GM18868 (cell line): Measurements from ENCODE around the gene TENM4.

Experiments
- ATAC-seq: cut with Tn5 transposase; IDR thresholded peaks from one replicate; pipeline ENCODE4 v1.9.1; 2021; ENCODE audit warnings: mild to moderate bottlenecking, moderate library complexity; ENCODE audit not compliant: unreplicated experiment

TENM4 gene

DNA sequence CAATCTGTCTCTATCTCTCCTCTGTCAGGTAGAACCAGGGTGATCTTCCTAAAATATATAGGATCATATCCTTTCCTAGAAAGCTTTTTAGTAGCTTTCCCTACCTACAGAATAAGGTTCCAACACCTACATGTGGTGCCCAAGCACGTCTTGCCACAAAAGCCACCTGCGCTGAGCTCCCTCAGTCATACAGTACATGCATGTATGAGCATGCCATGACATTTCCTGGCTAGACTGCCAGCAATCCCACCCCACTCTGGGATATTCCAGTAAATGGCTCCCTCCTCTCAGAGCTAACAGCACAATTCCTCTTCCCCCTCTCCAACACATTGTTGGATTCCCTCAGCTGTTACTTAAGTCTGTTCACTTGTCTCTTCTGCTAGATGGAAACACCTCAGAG lies 398.0 kb downstream of the TENM4 start:
- ATAC-seq = no peak

DNA sequence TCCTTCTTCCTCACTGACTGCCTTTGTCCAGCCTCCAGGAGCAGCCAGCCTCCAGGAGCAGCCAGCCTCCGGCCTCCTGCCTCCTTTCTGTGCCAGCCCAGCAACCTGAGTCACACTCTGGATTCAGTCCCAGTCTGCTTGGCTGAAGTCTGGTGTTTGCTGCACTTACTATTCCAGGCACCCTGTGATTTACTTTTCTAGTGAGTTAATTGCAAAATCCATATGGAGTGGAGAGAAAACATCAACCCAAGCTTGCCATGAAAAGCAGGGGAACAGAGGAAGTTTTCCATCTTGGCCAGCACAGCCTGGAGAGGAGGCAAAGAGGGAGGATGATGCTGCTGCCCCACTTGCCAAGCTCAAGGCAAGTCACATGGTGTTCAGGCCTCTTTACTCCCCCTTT lies 400.5 kb downstream of the TENM4 start:
- no peak for ATAC-seq

DNA sequence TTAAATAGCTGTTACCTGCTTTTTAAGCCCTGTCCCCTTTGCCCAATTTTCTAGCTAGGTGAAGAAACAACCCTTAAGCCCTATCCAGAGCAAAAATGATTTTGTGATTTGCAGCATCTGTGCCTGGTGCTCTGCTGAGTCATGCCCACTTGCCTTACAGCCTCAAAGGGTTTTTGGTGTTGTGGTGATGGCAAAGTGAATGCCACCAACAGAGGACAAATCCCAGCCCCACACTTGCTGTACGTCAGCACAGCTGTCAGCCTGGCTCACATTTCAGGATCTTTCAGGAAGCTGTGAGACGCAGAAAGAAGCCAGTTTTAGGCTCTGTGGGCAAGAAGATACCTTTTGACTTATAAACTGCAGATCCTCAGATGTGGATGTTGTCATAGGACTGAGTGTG lies 401.7 kb downstream of the TENM4 start:
- ATAC-seq = no peak

- ATAC-seq = no peak
These were observed 404.9 kb downstream of the TENM4 start for GRCh38 chr11:79035881-79036280.

DNA sequence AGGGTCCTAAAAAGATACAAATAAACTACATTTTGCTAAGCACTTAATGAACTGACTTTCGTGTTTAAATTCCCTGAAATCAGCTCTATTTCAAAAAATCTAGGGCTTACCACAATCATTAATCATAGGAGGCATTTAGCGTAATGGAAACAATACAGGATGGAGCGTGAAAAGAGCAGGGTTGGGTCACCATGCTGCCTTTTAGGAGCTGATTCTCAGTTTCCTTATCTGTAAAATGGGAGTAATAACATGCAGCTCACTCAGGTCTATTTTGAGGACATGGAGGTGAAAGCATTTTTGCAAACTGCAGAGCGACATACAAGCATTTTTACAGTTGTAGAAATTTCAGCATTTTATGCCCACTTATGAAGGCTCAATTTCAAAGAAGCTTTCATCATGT lies 407.0 kb downstream of the TENM4 start:
- ATAC-seq = no peak

DNA sequence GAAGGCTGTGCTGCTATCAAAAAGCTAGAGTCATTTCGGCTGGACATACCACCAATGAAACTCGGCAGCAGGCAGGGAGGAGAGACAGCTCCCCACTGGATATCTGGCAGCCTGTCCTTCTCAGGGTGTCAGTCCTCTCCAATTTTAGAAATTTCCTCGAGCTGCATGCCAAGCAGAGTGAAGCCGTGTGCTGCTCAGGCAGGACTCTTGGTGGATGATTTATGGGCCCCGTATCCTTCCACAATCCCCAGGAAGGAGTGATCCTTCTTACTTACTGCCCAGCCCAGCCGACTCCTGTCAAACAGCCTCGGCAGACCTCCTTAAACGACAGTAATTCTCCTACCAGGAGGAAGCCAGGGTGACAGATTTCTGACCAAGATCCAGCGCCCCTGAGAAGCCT lies 410.4 kb downstream of the TENM4 start:
- no peak for ATAC-seq

DNA sequence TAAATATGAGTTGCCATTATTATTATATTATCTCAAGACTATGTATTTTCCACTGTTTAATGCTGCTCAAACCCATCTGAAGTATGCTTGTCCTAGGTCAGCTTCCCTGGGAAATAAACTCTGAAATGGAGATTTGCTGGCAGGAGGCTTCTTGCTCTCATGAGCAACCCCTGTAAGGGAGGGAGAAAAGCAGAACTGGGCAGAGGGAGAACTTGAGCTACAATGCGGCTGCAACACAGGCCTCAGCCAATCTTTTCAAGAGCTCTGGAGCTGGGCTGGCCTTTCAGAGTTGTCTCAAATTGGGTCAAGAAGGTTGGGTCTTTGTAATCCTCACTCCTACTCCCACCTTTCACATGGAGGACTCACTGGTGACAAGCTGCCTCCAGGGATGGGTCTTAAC lies 412.6 kb downstream of the TENM4 start:
- ATAC-seq = no peak

DNA sequence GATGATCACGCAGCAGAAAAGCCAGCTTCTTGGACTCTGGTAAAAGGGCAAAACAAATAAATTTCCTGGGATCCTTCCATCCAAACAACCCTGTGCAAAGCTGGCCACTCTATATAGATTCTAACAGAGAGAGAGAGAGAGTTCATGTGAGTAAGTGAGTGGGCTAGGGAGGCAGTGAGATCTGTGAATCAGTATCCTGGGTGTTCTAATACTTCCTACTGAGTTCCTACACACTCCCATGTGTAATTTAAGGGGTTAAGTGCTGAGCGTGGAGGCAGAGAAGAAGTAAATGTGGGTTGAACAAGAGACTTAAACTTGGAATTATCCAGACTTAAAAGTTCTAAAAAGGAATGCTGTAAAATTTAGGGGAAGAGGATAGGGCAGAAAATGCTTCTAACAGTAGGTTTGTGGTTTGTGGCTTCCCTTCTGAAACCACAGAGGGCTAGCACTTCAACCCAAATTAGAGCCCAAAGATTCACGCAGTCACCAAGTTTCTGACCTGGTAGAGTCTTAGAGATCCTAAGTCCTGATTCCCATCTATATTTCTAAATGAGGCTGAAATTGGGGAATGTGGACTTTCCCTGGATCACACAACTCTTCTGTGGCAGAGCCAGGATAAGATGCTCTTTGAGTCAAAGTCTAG lies 413.9 kb downstream of the TENM4 start:
- peak; percentile 64 for ATAC-seq

- no peak for ATAC-seq
These were observed 415.2 kb downstream of the TENM4 start for GRCh38 chr11:79025622-79026021.

GRCh38 chr11:79025097-79025496 lies 415.7 kb downstream of the TENM4 start:
- ATAC-seq = no peak

DNA sequence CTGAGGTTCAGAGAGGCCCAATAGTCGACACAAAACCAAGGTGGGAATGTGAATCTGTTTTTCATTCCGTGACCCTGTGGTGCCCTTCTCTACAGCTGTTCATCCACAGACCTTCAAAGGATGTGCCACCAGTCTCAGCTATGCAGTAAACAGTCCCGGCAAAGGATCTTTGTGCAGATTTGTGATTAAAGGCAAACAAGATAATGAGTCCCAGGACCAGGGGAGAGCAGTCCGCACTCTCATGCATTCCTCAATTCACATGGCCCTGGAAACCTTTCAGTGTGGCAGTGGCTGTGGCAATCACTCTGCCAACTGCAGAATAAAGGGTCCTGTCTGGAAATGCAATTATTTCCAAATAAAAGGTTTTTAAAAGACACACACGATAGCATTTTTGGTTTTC lies 418.6 kb downstream of the TENM4 start:
- no peak for ATAC-seq

DNA sequence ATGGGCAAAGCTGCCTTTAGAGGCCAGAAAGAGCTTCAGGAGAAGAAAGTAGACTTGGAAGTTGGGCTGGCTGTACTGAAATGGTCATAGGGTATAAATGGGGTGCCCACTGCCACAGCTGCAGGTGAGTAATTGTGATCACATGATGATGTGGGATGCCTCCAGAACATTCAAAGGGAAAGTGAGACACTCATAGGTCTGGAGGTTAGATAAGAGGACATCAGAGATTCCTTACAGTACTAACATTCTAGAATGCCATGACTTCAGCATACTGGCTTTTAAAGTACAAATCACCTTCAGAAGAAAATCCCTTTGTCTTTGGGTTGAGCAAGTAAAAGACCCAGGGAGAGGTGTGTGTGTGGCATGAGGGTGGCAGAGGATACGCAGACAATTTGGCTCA lies 419.2 kb downstream of the TENM4 start:
- no peak for ATAC-seq

DNA sequence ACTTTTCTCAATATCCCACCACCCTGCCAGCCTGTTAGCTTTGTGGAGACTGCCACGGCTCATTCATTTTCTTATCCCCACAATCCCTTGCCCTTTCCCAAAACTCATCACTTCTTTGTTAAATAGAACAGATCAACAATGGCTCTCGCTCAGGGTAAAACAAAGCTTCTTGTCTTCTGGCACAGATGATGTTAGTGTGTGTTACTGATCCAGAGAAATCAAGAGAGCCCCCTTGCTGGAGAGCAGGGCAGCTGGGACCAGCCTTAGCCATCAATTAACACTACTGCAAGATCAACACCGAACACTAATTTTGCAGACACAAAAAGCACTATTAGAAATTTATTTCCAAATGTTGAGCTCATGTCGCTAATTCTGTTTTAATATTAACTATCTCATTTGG lies 420.9 kb downstream of the TENM4 start:
- ATAC-seq = no peak

GRCh38 chr11:79019277-79019676 lies 421.6 kb downstream of the TENM4 start:
- ATAC-seq = no peak

GRCh38 chr11:79018371-79018849 lies 422.4 kb downstream of the TENM4 start:
- ATAC-seq = no peak

- ATAC-seq = no peak
These were observed 423.0 kb downstream of the TENM4 start for GRCh38 chr11:79017811-79018210.

- no peak for ATAC-seq
These were observed 427.3 kb downstream of the TENM4 start for GRCh38 chr11:79013509-79013908.

GRCh38 chr11:79011357-79011756 lies 429.5 kb downstream of the TENM4 start:
- no peak for ATAC-seq

GRCh38 chr11:79007771-79008402 lies 432.9 kb downstream of the TENM4 start:
- ATAC-seq = no peak

DNA sequence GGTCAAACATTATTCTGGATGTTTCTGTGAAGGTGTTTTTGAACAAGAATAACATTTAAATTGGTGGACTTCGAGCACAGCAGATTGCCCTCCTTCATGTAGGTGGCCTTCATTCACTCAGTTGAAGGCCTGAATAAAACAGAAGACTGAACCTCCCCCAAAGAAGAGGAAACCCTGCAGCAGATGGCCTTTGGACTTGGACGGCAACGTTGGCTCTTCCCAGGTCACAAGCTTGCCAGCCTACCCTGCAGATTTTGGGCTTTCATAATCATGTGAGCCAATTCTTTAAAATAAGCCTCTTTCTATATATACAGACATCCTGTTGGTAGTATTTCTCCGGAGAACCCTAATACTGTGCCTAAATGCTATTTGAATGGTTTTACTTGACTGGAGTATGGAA lies 434.0 kb downstream of the TENM4 start:
- ATAC-seq = no peak

GRCh38 chr11:78996007-78996406 lies 444.8 kb downstream of the TENM4 start:
- ATAC-seq = no peak

- ATAC-seq = no peak
These were observed 445.7 kb downstream of the TENM4 start for GRCh38 chr11:78995171-78995570.
